OCI-LY7 (cell line): ENCODE data around the gene GHDC.

Source experiments
- CTCF ChIP-seq: fragments of 200-600 bp; sonication (generic); conservative IDR thresholded peaks from 2 replicates; pipeline ENCODE4 v1.5.1; 2014; ENCODE audit warnings: mild to moderate bottlenecking, antibody characterized with exemption, low read length, moderate library complexity, mixed read lengths
- EZH2phosphoT487 ChIP-seq: fragments of 200-600 bp; sonication (generic); IDR thresholded peaks from 2 replicates; pipeline ENCODE4 v1.6.1; 2018; ENCODE audit warnings: low read depth, borderline replicate concordance, mild to moderate bottlenecking, mixed run types, antibody characterized with exemption, low read length, moderate library complexity, mixed read lengths

GRCh38 chr17:42142371-42142896 is 51.9 kb downstream of the GHDC start:
- no peak for TF ChIP-seq CTCF
- TF ChIP-seq EZH2phosphoT487: no peak
